ENCODE measurements around the gene ABO. TPM values are rescaled to one million over a fixed set of nuclear protein-coding genes. Genes with fewer than 3 reads are reported as not detected.
A peak's percentile ranks its signal among the peaks of the same experiment; 100 is the strongest.
"Not testable (repeated sequence)": the region's sequence is repeated elsewhere in the genome, so short reads cannot be mapped to it uniquely, and the experiment has no call there.

Gene ABO
- total RNA-seq, 4 donors from 2014 or later = 2.6 to 17.9 (median 7.9) TPM

DNA sequence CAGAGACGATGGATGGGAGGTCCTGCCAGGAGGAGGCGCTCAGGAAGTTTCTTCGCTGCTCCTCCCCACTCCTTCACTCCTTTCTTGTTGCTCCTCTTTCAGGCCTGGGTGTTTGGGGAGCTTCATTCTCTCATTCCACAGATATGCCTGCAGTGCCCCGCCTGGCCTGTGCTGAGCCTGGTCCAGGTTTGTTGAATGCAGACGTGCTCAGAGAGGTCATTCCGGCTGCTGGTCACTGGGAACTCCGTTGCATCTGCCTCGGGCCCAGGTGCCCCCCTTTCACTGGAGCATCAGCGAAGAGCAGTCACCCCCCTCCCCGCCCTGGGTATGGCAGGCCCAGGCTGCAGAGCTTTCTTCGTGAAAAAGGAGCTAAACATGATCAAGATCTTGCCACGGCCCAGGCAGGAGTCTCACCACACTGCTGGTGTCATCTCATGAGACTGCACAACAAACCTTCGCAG is 45.5 kb upstream of the ABO start:
- no peak overlapping the region for H3K27ac ChIP-seq
- WGBS = 75% methylated on average over 13 of the region's 13 CpGs
- no peaks in the 10 kb centered on the region for H3K36me3 ChIP-seq
- no peaks in the 10 kb centered on the region for H3K4me1 ChIP-seq
- TF ChIP-seq POLR2AphosphoS5 (IDR thresholded peaks at IDR 0.05) (no peak), EP300 (IDR thresholded peaks at IDR 0.05) (no peak), POLR2A (IDR thresholded peaks at IDR 0.05) (no peak)
- TF ChIP-seq, protein P1, sequence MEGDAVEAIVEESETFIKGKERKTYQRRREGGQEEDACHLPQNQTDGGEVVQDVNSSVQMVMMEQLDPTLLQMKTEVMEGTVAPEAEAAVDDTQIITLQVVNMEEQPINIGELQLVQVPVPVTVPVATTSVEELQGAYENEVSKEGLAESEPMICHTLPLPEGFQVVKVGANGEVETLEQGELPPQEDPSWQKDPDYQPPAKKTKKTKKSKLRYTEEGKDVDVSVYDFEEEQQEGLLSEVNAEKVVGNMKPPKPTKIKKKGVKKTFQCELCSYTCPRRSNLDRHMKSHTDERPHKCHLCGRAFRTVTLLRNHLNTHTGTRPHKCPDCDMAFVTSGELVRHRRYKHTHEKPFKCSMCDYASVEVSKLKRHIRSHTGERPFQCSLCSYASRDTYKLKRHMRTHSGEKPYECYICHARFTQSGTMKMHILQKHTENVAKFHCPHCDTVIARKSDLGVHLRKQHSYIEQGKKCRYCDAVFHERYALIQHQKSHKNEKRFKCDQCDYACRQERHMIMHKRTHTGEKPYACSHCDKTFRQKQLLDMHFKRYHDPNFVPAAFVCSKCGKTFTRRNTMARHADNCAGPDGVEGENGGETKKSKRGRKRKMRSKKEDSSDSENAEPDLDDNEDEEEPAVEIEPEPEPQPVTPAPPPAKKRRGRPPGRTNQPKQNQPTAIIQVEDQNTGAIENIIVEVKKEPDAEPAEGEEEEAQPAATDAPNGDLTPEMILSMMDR (IDR thresholded peaks at IDR 0.05) = no peak
- no peak overlapping the region for H3K4me3 ChIP-seq
- no peaks in the 10 kb centered on the region for H3K9me3 ChIP-seq
- peak in 1 of 2 donors; percentile 59 for DNase-seq (ENCODE audit: low spot score in 2 of 2)
- no peaks in the 10 kb centered on the region for H3K27me3 ChIP-seq

DNA sequence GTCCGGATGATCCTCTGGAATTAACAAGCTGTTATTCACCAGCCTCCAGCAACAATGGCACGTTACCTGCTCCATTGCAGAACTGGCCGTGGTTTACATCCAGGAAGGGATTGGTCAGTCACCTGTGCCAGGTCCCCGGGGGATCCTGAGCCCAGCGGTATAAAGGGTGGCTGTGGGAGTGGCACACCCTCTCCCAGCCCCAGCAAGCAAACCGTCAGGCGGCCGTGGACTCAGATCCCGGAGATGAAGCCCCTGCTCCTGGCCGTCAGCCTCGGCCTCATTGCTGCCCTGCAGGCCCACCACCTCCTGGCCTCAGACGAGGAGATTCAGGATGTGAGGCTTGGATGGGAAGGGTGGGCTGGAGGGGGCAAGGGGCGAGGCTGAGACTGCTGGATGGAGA is 42.5 kb upstream of the ABO start:
- peak in 1 of 2 donors; percentile 61 for DNase-seq (ENCODE audit: low spot score in 2 of 2)
- 62% methylated on average over 5 of the region's 13 CpGs for WGBS

DNA sequence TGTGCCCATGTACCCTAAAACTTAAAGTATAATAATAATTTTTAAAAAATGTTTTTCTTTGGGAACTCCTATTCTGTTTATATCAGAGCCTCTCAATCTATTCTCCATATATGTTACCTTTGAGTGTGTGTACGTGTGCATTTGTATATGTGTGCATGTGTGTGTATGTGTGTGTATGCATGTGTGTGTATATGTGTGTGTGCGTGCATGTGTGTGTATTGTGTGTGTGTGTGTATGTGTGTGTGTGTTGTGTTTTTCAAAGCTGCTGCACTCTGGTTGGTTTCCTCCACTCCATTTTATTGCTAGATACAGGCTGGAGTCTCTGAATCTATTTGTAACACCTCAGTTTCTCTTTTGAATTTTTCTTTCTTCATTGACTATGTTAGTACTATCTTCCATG is 41.0 kb upstream of the ABO start:
- Histone ChIP-seq H3K4me1 (no peaks in the 10 kb centered on the region), H3K9me3 (no peaks in the 10 kb centered on the region), H3K27me3 (no peaks in the 10 kb centered on the region), H3K4me3 (no peak overlapping the region), H3K27ac (no peak overlapping the region), H3K36me3 (no peaks in the 10 kb centered on the region)
- WGBS = 87% methylated on average over 2 of the region's 2 CpGs
- DNase-seq (ENCODE audit: low spot score in 2 of 2) = no peak
- TF ChIP-seq POLR2AphosphoS5 (IDR thresholded peaks at IDR 0.05) = no peak
- no peak for TF ChIP-seq POLR2A (IDR thresholded peaks at IDR 0.05)
- no peak for TF ChIP-seq EP300 (IDR thresholded peaks at IDR 0.05)
- TF ChIP-seq, protein P1 (IDR thresholded peaks at IDR 0.05) = no peak

More for the DNA sequence above, 42.5 kb upstream of the ABO start:
- H3K27ac ChIP-seq, H3K9me3 ChIP-seq, H3K36me3 ChIP-seq, H3K4me1 ChIP-seq, H3K4me3 ChIP-seq, H3K27me3 ChIP-seq: not testable (repeated sequence)

DNA sequence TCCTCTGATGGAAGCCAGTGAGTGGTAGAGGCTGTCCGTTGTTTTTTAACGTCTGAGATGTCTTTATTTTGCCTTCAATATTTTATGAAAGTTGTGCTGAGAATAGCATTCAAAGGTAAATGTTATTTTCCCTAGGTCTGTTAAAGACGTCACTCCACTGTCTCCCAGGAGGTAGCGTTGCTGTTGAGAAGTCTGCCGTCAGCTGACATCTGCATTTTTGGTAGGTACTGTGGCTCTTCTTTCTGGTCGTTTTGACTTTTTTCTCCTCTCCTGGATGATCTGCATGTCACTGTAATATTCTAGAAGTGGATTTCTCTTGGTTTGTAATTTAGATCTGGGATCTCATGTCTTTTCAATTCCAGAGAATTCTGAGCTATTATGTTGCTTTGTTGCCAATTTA is 34.6 kb upstream of the ABO start:
- DNase-seq (ENCODE audit: low spot score in 2 of 2) = no peak
- WGBS = 86% methylated on average over 6 of the region's 6 CpGs
- H3K9me3 ChIP-seq = no peaks in the 10 kb centered on the region
- no peak overlapping the region for H3K4me3 ChIP-seq
- H3K36me3 ChIP-seq = no peaks in the 10 kb centered on the region
- TF ChIP-seq POLR2AphosphoS5 (IDR thresholded peaks at IDR 0.05) (no peak), EP300 (IDR thresholded peaks at IDR 0.05) (no peak), POLR2A (IDR thresholded peaks at IDR 0.05) (no peak)
- TF ChIP-seq, protein P1 (IDR thresholded peaks at IDR 0.05) = no peak
- H3K27ac ChIP-seq = no peak overlapping the region
- H3K4me1 ChIP-seq = no peaks in the 10 kb centered on the region
- H3K27me3 ChIP-seq = peaks cover 6% of the 10 kb centered on the region

DNA sequence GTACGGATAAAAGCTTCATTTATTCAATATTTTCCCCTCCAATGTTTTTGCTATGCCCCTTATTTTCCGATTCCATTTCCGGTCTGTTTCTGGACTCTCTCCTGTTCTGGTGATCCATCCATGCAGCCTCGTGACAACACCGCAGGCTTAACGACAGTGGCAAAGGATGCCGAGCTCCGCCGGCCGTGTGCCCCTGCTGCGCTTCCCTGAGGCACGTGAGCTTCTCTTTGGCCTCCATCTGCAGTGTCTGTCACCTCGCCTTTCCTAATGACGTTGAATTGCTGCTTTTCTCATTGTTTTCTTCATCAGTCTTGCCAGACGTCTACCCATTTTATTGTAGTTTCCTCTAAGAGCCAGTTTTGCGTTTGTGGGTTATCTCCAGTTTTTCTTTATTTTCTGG is 32.3 kb upstream of the ABO start:
- Histone ChIP-seq H3K4me1 (no peaks in the 10 kb centered on the region), H3K4me3 (no peak overlapping the region), H3K27ac (no peak overlapping the region), H3K36me3 (no peaks in the 10 kb centered on the region), H3K27me3 (peaks cover 11% of the 10 kb centered on the region), H3K9me3 (no peaks in the 10 kb centered on the region)
- TF ChIP-seq POLR2AphosphoS5 (IDR thresholded peaks at IDR 0.05) (no peak), POLR2A (IDR thresholded peaks at IDR 0.05) (no peak), EP300 (IDR thresholded peaks at IDR 0.05) (no peak)
- TF ChIP-seq, protein P1 (IDR thresholded peaks at IDR 0.05) = no peak
- 65% methylated on average over 16 of the region's 16 CpGs for whole genome bisulfite sequencing
- peak in 1 of 2 donors; percentile 53 for DNase-seq (ENCODE audit: low spot score in 2 of 2)

Data from suprapubic skin (tissue), 4 donors.